ENCODE measurements around the gene LTBP1.
"Not testable (repeated sequence)": the region's sequence is repeated elsewhere in the genome, so short reads cannot be mapped to it uniquely, and the experiment has no call there.

LTBP1 gene

GRCh38 chr2:32963941-32964340, 17.2 kb downstream of the LTBP1 start:
- DNase-seq (ENCODE audit: low read depth): no peak

- DNase-seq (ENCODE audit: low read depth): no peak
Observed at GRCh38 chr2:32965523-32966171, 18.9 kb downstream of the LTBP1 start.

- DNase-seq (ENCODE audit: low read depth): no peak
Observed at GRCh38 chr2:32969444-32970162, 22.9 kb downstream of the LTBP1 start.

- DNase-seq (ENCODE audit: low read depth): not testable (repeated sequence)
Observed at GRCh38 chr2:32973772-32974171, 27.0 kb downstream of the LTBP1 start.

- DNase-seq (ENCODE audit: low read depth): no peak
Observed at GRCh38 chr2:32976409-32977063, 29.8 kb downstream of the LTBP1 start.

- no peak for DNase-seq (ENCODE audit: low read depth)
Observed at GRCh38 chr2:32977228-32977758, 30.5 kb downstream of the LTBP1 start.

GRCh38 chr2:32981612-32982011, 34.9 kb downstream of the LTBP1 start:
- DNase-seq (ENCODE audit: low read depth): no peak

GRCh38 chr2:32983193-32983924, 36.6 kb downstream of the LTBP1 start:
- DNase-seq (ENCODE audit: low read depth): not testable (repeated sequence)

GRCh38 chr2:32986480-32986879, 39.7 kb downstream of the LTBP1 start:
- no peak for DNase-seq (ENCODE audit: low read depth)

- DNase-seq (ENCODE audit: low read depth): no peak
Observed at GRCh38 chr2:32988525-32988924, 41.8 kb downstream of the LTBP1 start.

- no peak for DNase-seq (ENCODE audit: low read depth)
Observed at GRCh38 chr2:32990556-32990955, 43.8 kb downstream of the LTBP1 start.

- no peak for DNase-seq (ENCODE audit: low read depth)
Observed at GRCh38 chr2:32991091-32991845, 44.5 kb downstream of the LTBP1 start.

- DNase-seq (ENCODE audit: low read depth): no peak
Observed at GRCh38 chr2:32993005-32993539, 46.3 kb downstream of the LTBP1 start.

- DNase-seq (ENCODE audit: low read depth): no peak
Observed at GRCh38 chr2:32997705-32998104, 51.0 kb downstream of the LTBP1 start.

GRCh38 chr2:33000986-33001385, 54.2 kb downstream of the LTBP1 start:
- no peak for DNase-seq (ENCODE audit: low read depth)

- no peak for DNase-seq (ENCODE audit: low read depth)
Observed at GRCh38 chr2:33001823-33002222, 55.1 kb downstream of the LTBP1 start.

GRCh38 chr2:33002863-33003262, 56.1 kb downstream of the LTBP1 start:
- no peak for DNase-seq (ENCODE audit: low read depth)

- no peak for DNase-seq (ENCODE audit: low read depth)
Observed at GRCh38 chr2:33005057-33005456, 58.3 kb downstream of the LTBP1 start.

- DNase-seq (ENCODE audit: low read depth): no peak
Observed at GRCh38 chr2:33008716-33009115, 62.0 kb downstream of the LTBP1 start.

GRCh38 chr2:33009249-33009648, 62.5 kb downstream of the LTBP1 start:
- no peak for DNase-seq (ENCODE audit: low read depth)

- no peak for DNase-seq (ENCODE audit: low read depth)
Observed at GRCh38 chr2:33011373-33011772, 64.6 kb downstream of the LTBP1 start.
